Thoracic aorta (tissue), 2 donors: ENCODE data around the gene PARVA. TPM values are rescaled to one million over a fixed set of nuclear protein-coding genes. Genes with fewer than 3 reads are reported as not detected.
A peak's percentile ranks its signal among the peaks of the same experiment; 100 is the strongest.

Experiments
- ATAC-seq: fragments of 150-250 bp; one replicate; pipeline ENCODE4 v1.8.0; 2017; ENCODE audit warnings: low read depth; ENCODE audit not compliant: insufficient number of reproducible peaks, low FRiP score
- DNase-seq: peaks from one replicate; pipeline ENCODE4 v3.0.0-alpha.2; 2020; ENCODE audit warnings: low spot score
- H3K27ac ChIP-seq, 2 donors: fragments of 200-600 bp; sonication (generic); 1 replicate in 1 of 2; 2 replicates in 1 of 2; pipeline ENCODE4 v1.5.1; 2016; ENCODE audit warnings: mild to moderate bottlenecking in 2 of 2, moderate library complexity in 2 of 2
- H3K27me3 ChIP-seq: fragments of 200-600 bp; sonication (generic); replicated peaks from 2 replicates; pipeline ENCODE4 v1.6.0; 2016; ENCODE audit warnings: mild to moderate bottlenecking; ENCODE audit not compliant: insufficient read depth
- H3K36me3 ChIP-seq: fragments of 200-600 bp; sonication (generic); one replicate; pipeline ENCODE4 v1.5.1; 2016
- H3K4me1 ChIP-seq, 2 donors: fragments of 200-600 bp; sonication (generic); 1 replicate in 1 of 2; 2 replicates in 1 of 2; pipeline versions ENCODE4 v1.5.1 to v1.6.0; 2016; ENCODE audit warnings: low read depth in 2 of 2, mild to moderate bottlenecking in 1 of 2; ENCODE audit not compliant: control insufficient read depth in 1 of 2
- H3K4me3 ChIP-seq: fragments of 200-600 bp; sonication (generic); 2 replicates; pipeline ENCODE4 v1.5.1; 2016; ENCODE audit warnings: mild to moderate bottlenecking
- H3K9me3 ChIP-seq: fragments of 200-600 bp; sonication (generic); 2 replicates; pipeline ENCODE4 v1.5.1; 2016
- CTCF ChIP-seq: fragments of 200-600 bp; sonication (generic); IDR thresholded peaks from one replicate; pipeline ENCODE4 v1.5.1; 2019; ENCODE audit warnings: antibody characterized with exemption
- total RNA-seq, 2 donors: library from RNA; depleted of rRNA; stranded (reverse); fragments of >200 nt; gene quantifications; one replicate each; pipeline versions ENCODE4 v1.1.0 to v1.2.3, GENCODE V29; 2016

The PARVA gene
- total RNA-seq, 2 donors from 2014 or later, result 96.7 to 99.7 TPM

GRCh38 chr11:12426176-12426575 lies 48.8 kb downstream of the PARVA start:
- H3K36me3 ChIP-seq, result no peaks in the 10 kb centered on the region
- no peak overlapping the region for H3K4me3 ChIP-seq
- H3K27ac ChIP-seq, result no peak overlapping the region
- no peak for DNase-seq
- H3K4me1 ChIP-seq, result peaks cover 10 to 16% of the 10 kb centered on the region in 2 donors
- TF ChIP-seq CTCF, result no peak
- H3K9me3 ChIP-seq, result no peaks in the 10 kb centered on the region
- ATAC-seq, result no peak
- no peaks in the 10 kb centered on the region for H3K27me3 ChIP-seq

GRCh38 chr11:12429155-12429554 lies 51.8 kb downstream of the PARVA start:
- ATAC-seq (no peak), DNase-seq (no peak)
- Histone ChIP-seq H3K36me3 (no peaks in the 10 kb centered on the region), H3K9me3 (no peaks in the 10 kb centered on the region), H3K4me3 (no peak overlapping the region), H3K27me3 (no peaks in the 10 kb centered on the region), H3K4me1 (peaks cover 33 to 46% of the 10 kb centered on the region in 2 donors), H3K27ac (no peak overlapping the region)
- TF ChIP-seq CTCF, result no peak

- Histone ChIP-seq H3K27ac (peak overlapping the region; percentile 93 to 95), H3K4me1 (peaks cover 44 to 56% of the 10 kb centered on the region in 2 donors), H3K36me3 (no peaks in the 10 kb centered on the region), H3K4me3 (peak overlapping the region; percentile 26), H3K9me3 (no peaks in the 10 kb centered on the region), H3K27me3 (no peaks in the 10 kb centered on the region)
- ATAC-seq (no peak), DNase-seq (no peak)
- no peak for TF ChIP-seq CTCF
Observed at GRCh38 chr11:12430351-12430750, 53.0 kb downstream of the PARVA start.

DNA sequence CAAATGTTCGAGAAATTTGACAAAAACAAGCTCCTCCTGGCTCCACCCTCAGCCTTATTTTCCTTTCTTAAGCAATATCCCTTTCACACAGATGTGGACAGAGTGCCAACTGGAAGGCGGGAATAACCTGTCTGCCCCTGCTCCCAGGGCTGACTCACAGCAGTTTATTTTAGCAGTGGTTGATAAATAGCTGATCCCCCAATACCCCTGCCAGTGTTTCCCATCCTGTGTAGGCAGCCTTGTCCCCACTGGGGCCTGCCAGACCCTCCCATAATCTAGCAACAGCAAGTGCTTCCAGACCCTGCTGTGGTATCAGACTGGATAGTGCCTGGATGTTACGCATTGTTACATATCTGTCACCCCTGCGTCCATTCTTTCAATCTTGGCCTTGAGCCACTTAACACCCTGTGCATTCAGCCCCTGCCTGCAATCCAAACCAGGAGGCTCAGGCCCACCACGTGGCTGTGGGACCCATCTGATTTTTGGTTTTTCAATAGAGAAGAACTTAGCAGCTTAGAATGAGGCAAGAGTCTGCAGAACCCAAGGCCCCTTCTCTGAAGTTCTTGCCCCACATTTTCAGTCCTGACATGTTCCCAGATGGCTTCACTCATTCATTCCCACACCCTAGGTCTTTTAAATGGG lies 53.7 kb downstream of the PARVA start:
- Histone ChIP-seq H3K4me1 (peaks cover 49 to 63% of the 10 kb centered on the region in 2 donors), H3K4me3 (peak overlapping the region; percentile 26), H3K36me3 (no peaks in the 10 kb centered on the region), H3K27me3 (no peaks in the 10 kb centered on the region), H3K9me3 (no peaks in the 10 kb centered on the region), H3K27ac (peak overlapping the region; percentile 93 to 95)
- DNase-seq, result peak; percentile 71
- peak; percentile 68 for ATAC-seq
- no peak for TF ChIP-seq CTCF

DNA sequence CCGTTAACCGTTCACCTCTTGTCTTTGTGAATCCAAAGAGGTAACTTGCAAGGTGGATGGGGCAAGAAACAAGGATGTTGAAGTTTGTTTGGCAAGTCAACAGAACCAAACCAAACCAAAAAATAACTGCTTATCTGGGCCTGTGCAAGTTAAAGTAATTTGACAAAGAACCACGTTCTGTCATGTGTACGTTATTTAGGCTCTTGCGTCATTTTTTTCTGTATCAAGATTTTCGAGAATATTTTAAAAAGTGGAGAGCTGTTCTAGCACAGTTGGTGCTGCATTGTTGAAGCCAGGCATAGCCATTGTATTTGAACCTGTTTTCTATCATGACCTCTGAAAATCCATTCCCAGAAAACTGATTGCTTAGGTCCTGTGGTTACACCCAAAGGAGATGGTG lies 55.1 kb downstream of the PARVA start:
- Histone ChIP-seq H3K4me3 (no peak overlapping the region), H3K27ac (peak overlapping the region; percentile 93 to 95), H3K9me3 (no peaks in the 10 kb centered on the region), H3K27me3 (no peaks in the 10 kb centered on the region), H3K4me1 (peaks cover 52 to 71% of the 10 kb centered on the region in 2 donors), H3K36me3 (peaks cover 4% of the 10 kb centered on the region)
- DNase-seq, result no peak
- TF ChIP-seq CTCF, result no peak
- ATAC-seq, result no peak
